Activated T-cell treated with anti-CD3 and anti-CD28 coated beads, Interleukin-2, amount 50 U/mL, for 72 hours (primary cell): ENCODE data around the gene TYW5. TPM values are rescaled to one million over a fixed set of nuclear protein-coding genes. Genes with fewer than 3 reads are reported as not detected.
A peak's percentile ranks its signal among the peaks of the same experiment; 100 is the strongest.

Source experiments
- ATAC-seq, 2 donors: fragments of 150-1000 bp; cut with Tn5 transposase; replicated peaks in 1 of 2; 2 replicates each; pipeline ENCODE4 v1.10.0; 2021; ENCODE audit warnings: moderate library complexity in 2 of 2, mild to moderate bottlenecking in 1 of 2
- DNase-seq, 2 donors: peaks; one replicate each; pipeline ENCODE4 v3.0.0; 2021 to 2022; ENCODE audit warnings: mixed read lengths in 1 of 2
- H3K27ac Mint-ChIP-seq: one replicate; pipeline ENCODE4 v1.8.0; 2022; ENCODE audit warnings: mild to moderate bottlenecking, moderate library complexity, mixed read lengths
- H3K27me3 Mint-ChIP-seq: one replicate; pipeline ENCODE4 v1.8.0; 2022; ENCODE audit warnings: low read depth, mixed read lengths
- H3K36me3 Mint-ChIP-seq, 2 donors: one replicate each; pipeline ENCODE4 v1.8.0; 2022; ENCODE audit warnings: mixed read lengths in 2 of 2, mild to moderate bottlenecking in 1 of 2; ENCODE audit not compliant: insufficient read depth in 2 of 2
- H3K4me1 Mint-ChIP-seq: one replicate; pipeline ENCODE4 v1.8.0; 2022; ENCODE audit warnings: low read depth, mixed read lengths
- H3K4me3 Mint-ChIP-seq, 2 donors: one replicate each; pipeline ENCODE4 v1.8.0; 2022; ENCODE audit warnings: mild to moderate bottlenecking in 2 of 2, mixed read lengths in 2 of 2, moderate library complexity in 2 of 2
- H3K9me3 Mint-ChIP-seq, 2 donors: one replicate each; pipeline ENCODE4 v1.8.0; 2022; ENCODE audit warnings: mixed read lengths in 2 of 2
- total RNA-seq, 2 donors: library from RNA; stranded (reverse); gene quantifications; one replicate each; pipeline ENCODE4 v1.2.3, GENCODE V29; 2022

TYW5 gene
- total RNA-seq, 2 donors from 2014 or later: 13.3 to 14.7 TPM

GRCh38 chr2:199962203-199962602 lies 6.9 kb upstream of the TYW5 start:
- H3K27ac Mint-ChIP-seq: peak overlapping the region; percentile 62
- DNase-seq: peak in 1 of 2 donors; percentile 16
- ATAC-seq: peak; percentile 95 to 97
- no peaks in the 10 kb centered on the region for H3K9me3 Mint-ChIP-seq
- peak overlapping the region in 1 of 2 donors; percentile 36 for H3K4me3 Mint-ChIP-seq
- H3K4me1 Mint-ChIP-seq: peaks cover 21% of the 10 kb centered on the region
- peaks cover 8 to 16% of the 10 kb centered on the region in 2 donors for H3K36me3 Mint-ChIP-seq
- H3K27me3 Mint-ChIP-seq: no peaks in the 10 kb centered on the region

- DNase-seq: no peak
- Mint-ChIP-seq H3K4me1 (peaks cover 55% of the 10 kb centered on the region), H3K9me3 (no peaks in the 10 kb centered on the region), H3K36me3 (peaks cover 6 to 11% of the 10 kb centered on the region in 2 donors), H3K27ac (peak overlapping the region; percentile 5), H3K4me3 (peak overlapping the region; percentile 0 to 2), H3K27me3 (no peaks in the 10 kb centered on the region)
- no peak for ATAC-seq
Measured at GRCh38 chr2:199958014-199958413, 2.7 kb upstream of the TYW5 start.

DNA sequence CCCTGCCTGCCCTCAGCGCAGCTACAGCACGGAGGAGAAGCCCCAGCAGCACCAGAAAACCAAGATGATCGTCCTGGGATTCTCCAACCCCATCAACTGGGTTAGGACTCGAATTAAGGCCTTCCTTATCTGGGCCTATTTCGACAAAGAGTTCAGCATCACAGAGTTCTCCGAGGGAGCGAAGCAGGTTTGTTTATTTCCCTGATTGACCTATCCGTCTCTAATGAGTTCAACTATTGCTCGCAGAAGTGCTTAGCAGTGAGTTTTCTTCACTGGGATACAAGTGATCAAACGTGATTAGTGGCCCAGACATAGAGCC lies 730 bp upstream of the TYW5 start:
- Mint-ChIP-seq H3K4me1 (peaks cover 63% of the 10 kb centered on the region), H3K36me3 (peaks cover 0 to 5% of the 10 kb centered on the region in 2 donors), H3K9me3 (no peaks in the 10 kb centered on the region), H3K27me3 (no peaks in the 10 kb centered on the region), H3K4me3 (peak overlapping the region; percentile 99 to 100), H3K27ac (peak overlapping the region; percentile 96)
- DNase-seq: no peak
- no peak for ATAC-seq

DNA sequence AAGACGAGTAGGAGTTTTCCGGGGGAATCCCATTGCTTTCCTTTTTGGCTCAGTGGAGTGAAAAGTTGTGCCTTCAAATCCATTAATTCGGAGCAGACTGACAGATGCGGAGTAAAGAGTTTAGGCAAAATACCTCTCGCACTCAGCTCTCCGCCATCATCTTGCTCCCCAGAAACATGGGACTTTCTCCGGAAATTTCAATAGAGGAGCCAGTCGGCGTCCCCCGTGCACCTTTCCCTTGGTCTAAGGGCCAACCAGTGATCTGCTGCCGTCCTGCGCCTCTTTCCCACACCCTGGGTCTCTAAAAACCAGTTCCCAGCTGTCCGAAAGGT lies 318 bp downstream of the TYW5 start:
- no peak for DNase-seq
- Mint-ChIP-seq H3K36me3 (peaks cover 0 to 5% of the 10 kb centered on the region in 2 donors), H3K4me1 (peaks cover 70% of the 10 kb centered on the region), H3K4me3 (peak overlapping the region; percentile 99 to 100), H3K9me3 (no peaks in the 10 kb centered on the region), H3K27me3 (no peaks in the 10 kb centered on the region), H3K27ac (peak overlapping the region; percentile 96)
- ATAC-seq: peak; percentile 44 to 48

GRCh38 chr2:199951023-199951422 lies 4.3 kb downstream of the TYW5 start:
- H3K4me1 Mint-ChIP-seq: peaks cover 46% of the 10 kb centered on the region

DNA sequence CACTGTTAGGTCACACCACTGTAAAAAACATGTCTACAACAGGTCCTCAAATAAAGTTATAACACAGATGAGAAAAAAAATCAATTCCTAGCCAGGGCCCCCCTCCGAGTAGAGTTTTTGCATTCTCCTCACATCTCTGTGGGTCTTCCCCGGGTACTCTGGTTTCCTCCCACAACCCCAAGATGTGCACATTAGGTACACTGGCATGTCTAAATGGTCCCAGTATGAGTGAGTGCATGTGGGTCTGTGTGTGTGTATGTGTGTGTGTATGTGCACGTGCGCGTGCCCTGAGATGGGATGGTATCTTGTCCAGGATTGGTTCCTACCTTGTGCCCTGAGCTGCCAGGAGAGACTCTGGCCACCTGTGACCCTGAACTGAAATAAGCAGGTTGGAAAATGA lies 4.9 kb downstream of the TYW5 start:
- ATAC-seq (peak in 1 of 2 donors; percentile 14), DNase-seq (no peak)
- Mint-ChIP-seq H3K27me3 (no peaks in the 10 kb centered on the region), H3K4me3 (peak overlapping the region in 1 of 2 donors; percentile 26), H3K27ac (peak overlapping the region; percentile 35), H3K9me3 (no peaks in the 10 kb centered on the region), H3K4me1 (peaks cover 46% of the 10 kb centered on the region), H3K36me3 (peaks cover 0 to 9% of the 10 kb centered on the region in 2 donors)

More at GRCh38 chr2:199951023-199951422, 4.3 kb downstream of the TYW5 start:
- no peak overlapping the region for H3K4me3 Mint-ChIP-seq
- no peaks in the 10 kb centered on the region for H3K27me3 Mint-ChIP-seq
- DNase-seq (no peak), ATAC-seq (no peak)
- peaks cover 0 to 9% of the 10 kb centered on the region in 2 donors for H3K36me3 Mint-ChIP-seq
- H3K27ac Mint-ChIP-seq: peak overlapping the region; percentile 35
- no peaks in the 10 kb centered on the region for H3K9me3 Mint-ChIP-seq

- H3K27me3 Mint-ChIP-seq: no peaks in the 10 kb centered on the region
- DNase-seq (no peak), ATAC-seq (no peak)
- peaks cover 23% of the 10 kb centered on the region for H3K4me1 Mint-ChIP-seq
- H3K9me3 Mint-ChIP-seq: no peaks in the 10 kb centered on the region
- peak overlapping the region; percentile 77 for H3K27ac Mint-ChIP-seq
- H3K4me3 Mint-ChIP-seq: no peak overlapping the region
- peaks cover 0 to 10% of the 10 kb centered on the region in 2 donors for H3K36me3 Mint-ChIP-seq
Measured at GRCh38 chr2:199946836-199947235, 8.5 kb downstream of the TYW5 start.

GRCh38 chr2:199946196-199946595 lies 9.1 kb downstream of the TYW5 start:
- no peak overlapping the region for H3K4me3 Mint-ChIP-seq
- no peaks in the 10 kb centered on the region for H3K27me3 Mint-ChIP-seq
- no peak for ATAC-seq

GRCh38 chr2:199943373-199943772 lies 11.9 kb downstream of the TYW5 start:
- H3K4me3 Mint-ChIP-seq: no peak overlapping the region
- peaks cover 0 to 9% of the 10 kb centered on the region in 2 donors for H3K36me3 Mint-ChIP-seq
- H3K27ac Mint-ChIP-seq: peak overlapping the region; percentile 67
- H3K27me3 Mint-ChIP-seq: no peaks in the 10 kb centered on the region
- ATAC-seq (no peak), DNase-seq (no peak)
- H3K4me1 Mint-ChIP-seq: peaks cover 13% of the 10 kb centered on the region
- no peaks in the 10 kb centered on the region for H3K9me3 Mint-ChIP-seq

More at GRCh38 chr2:199946196-199946595, 9.1 kb downstream of the TYW5 start:
- no peaks in the 10 kb centered on the region for H3K9me3 Mint-ChIP-seq
- H3K27ac Mint-ChIP-seq: no peak overlapping the region
- DNase-seq: no peak
- H3K36me3 Mint-ChIP-seq: peaks cover 0 to 10% of the 10 kb centered on the region in 2 donors
- H3K4me1 Mint-ChIP-seq: peaks cover 20% of the 10 kb centered on the region

DNA sequence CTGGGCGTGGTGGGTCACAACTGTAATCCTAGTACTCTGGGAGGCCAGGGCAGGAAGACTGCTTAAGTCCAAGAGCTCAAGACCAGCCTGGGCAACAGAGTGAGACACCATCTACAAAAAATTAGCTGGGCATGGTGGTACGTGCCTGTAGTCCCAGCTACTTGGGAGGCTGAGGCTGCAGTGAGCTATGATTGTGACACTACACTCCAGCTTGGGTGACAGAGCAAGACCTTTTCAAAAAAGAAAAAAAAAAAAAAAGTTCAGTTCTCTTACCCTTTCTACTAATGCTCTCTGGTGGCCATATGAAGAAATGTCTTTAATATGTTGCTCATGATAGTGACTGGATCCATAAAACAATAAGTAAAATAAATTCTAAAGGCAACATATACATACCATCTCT lies 14.9 kb downstream of the TYW5 start:
- H3K27me3 Mint-ChIP-seq: no peaks in the 10 kb centered on the region
- no peak for DNase-seq
- peak; percentile 48 to 50 for ATAC-seq
- no peak overlapping the region for H3K4me3 Mint-ChIP-seq
- H3K27ac Mint-ChIP-seq: no peak overlapping the region
- no peaks in the 10 kb centered on the region for H3K9me3 Mint-ChIP-seq
- H3K4me1 Mint-ChIP-seq: peaks cover 13% of the 10 kb centered on the region
- H3K36me3 Mint-ChIP-seq: peaks cover 0 to 6% of the 10 kb centered on the region in 2 donors

DNA sequence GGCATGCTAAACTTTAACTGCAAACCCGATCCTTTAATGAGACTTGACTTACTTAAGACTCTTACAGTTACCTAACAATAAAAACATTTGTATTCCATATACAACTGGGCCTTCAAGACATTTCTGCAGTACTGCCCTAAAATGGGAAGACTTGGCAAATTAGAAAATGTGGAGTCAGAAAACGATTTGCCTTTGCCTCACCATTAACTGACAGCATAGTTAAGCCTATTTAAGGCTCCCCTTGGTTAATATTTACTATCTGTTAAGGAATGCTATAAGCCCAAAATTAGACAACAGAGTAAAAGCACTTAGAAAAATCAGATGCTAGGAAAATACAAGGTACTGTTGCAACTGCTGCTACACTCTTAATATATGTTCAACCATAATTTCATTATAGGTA lies 18.7 kb downstream of the TYW5 start:
- H3K27me3 Mint-ChIP-seq: no peaks in the 10 kb centered on the region
- ATAC-seq (no peak), DNase-seq (no peak)
- no peak overlapping the region for H3K27ac Mint-ChIP-seq
- no peak overlapping the region for H3K4me3 Mint-ChIP-seq
- H3K9me3 Mint-ChIP-seq: no peaks in the 10 kb centered on the region
- no peaks in the 10 kb centered on the region for H3K4me1 Mint-ChIP-seq
- H3K36me3 Mint-ChIP-seq: peaks cover 0 to 9% of the 10 kb centered on the region in 2 donors

GRCh38 chr2:199933466-199933865 lies 21.8 kb downstream of the TYW5 start:
- ATAC-seq (no peak), DNase-seq (no peak)
- no peaks in the 10 kb centered on the region for H3K4me1 Mint-ChIP-seq
- no peaks in the 10 kb centered on the region for H3K27me3 Mint-ChIP-seq
- H3K27ac Mint-ChIP-seq: no peak overlapping the region
- H3K9me3 Mint-ChIP-seq: no peaks in the 10 kb centered on the region
- H3K4me3 Mint-ChIP-seq: no peak overlapping the region
- H3K36me3 Mint-ChIP-seq: peaks cover 0 to 12% of the 10 kb centered on the region in 2 donors

- no peaks in the 10 kb centered on the region for H3K4me1 Mint-ChIP-seq
- ATAC-seq (no peak), DNase-seq (no peak)
- no peaks in the 10 kb centered on the region for H3K27me3 Mint-ChIP-seq
- no peak overlapping the region for H3K27ac Mint-ChIP-seq
- H3K4me3 Mint-ChIP-seq: no peak overlapping the region
- H3K9me3 Mint-ChIP-seq: no peaks in the 10 kb centered on the region
- H3K36me3 Mint-ChIP-seq: peaks cover 0 to 12% of the 10 kb centered on the region in 2 donors
Measured at GRCh38 chr2:199932312-199932855, 22.9 kb downstream of the TYW5 start.

GRCh38 chr2:199929262-199929661 lies 26.0 kb downstream of the TYW5 start:
- ATAC-seq (no peak), DNase-seq (no peak)
- Mint-ChIP-seq H3K27ac (no peak overlapping the region), H3K9me3 (no peaks in the 10 kb centered on the region), H3K4me1 (peaks cover 2% of the 10 kb centered on the region), H3K4me3 (no peak overlapping the region), H3K36me3 (peaks cover 4 to 16% of the 10 kb centered on the region in 2 donors), H3K27me3 (no peaks in the 10 kb centered on the region)
